Uterus (tissue), 2 donors: ENCODE results near the gene PRKCG.

Experiments
- CTCF ChIP-seq, 4 experiments: fragments of 200-600 bp in 2 of 4; fragments of 450-650 bp in 2 of 4; sonication (generic) in 2 of 4; IDR thresholded peaks; one replicate each; pipeline ENCODE4 v1.5.1; 2016 to 2019; ENCODE audit warnings: antibody characterized with exemption in 4 of 4, mild to moderate bottlenecking in 2 of 4, moderate library complexity in 1 of 4
- POLR2A ChIP-seq, 2 donors: fragments of 450-650 bp; IDR thresholded peaks; one replicate each; pipeline ENCODE4 v1.6.1; 2016; ENCODE audit warnings: antibody characterized with exemption in 2 of 2, mild to moderate bottlenecking in 1 of 2, moderate library complexity in 1 of 2

- no peak for TF ChIP-seq CTCF (IDR thresholded peaks at IDR 0.05)
- TF ChIP-seq POLR2A (IDR thresholded peaks at IDR 0.05) = no peak
These were observed 71.4 kb downstream of the PRKCG start for GRCh38 chr19:53953383-53953782.
